HepG2 (cell line): ENCODE measurements around the gene HNRNPA2B1.

ENCODE experiments used
- CTCF ChIP-seq: sonication (generic); formaldehyde crosslinking; IDR thresholded peaks from 2 replicates; pipeline ENCODE4 v1.5.0; 2020; ENCODE audit warnings: mild to moderate bottlenecking, missing genetic modification reagents, moderate library complexity
- ERF ChIP-seq: IDR thresholded peaks from 2 replicates; pipeline ENCODE4 v1.6.1; 2018; ENCODE audit warnings: missing biosample characterization, missing genetic modification reagents
- KIAA2018 ChIP-seq: sonication (generic); formaldehyde crosslinking; IDR thresholded peaks from 2 replicates; pipeline ENCODE4 v1.5.0; 2020; ENCODE audit warnings: mild to moderate bottlenecking, missing genetic modification reagents, borderline replicate concordance
- MEIS1 ChIP-seq: sonication (generic); formaldehyde crosslinking; IDR thresholded peaks from 2 replicates; pipeline ENCODE4 v1.9.0; 2021; ENCODE audit warnings: mild to moderate bottlenecking, missing genetic modification reagents, moderate library complexity, borderline replicate concordance
- MTERF4 ChIP-seq: sonication (generic); formaldehyde crosslinking; IDR thresholded peaks from 2 replicates; pipeline ENCODE4 v1.8.0; 2023; ENCODE audit warnings: mild to moderate bottlenecking, missing genetic modification reagents
- RAD21 ChIP-seq: fragments of 450-650 bp; formaldehyde crosslinking; IDR thresholded peaks from 2 replicates; pipeline ENCODE4 v1.5.0; 2020; ENCODE audit warnings: mild to moderate bottlenecking
- ZNF256 ChIP-seq: sonication (generic); formaldehyde crosslinking; conservative IDR thresholded peaks from 2 replicates; pipeline ENCODE4 v1.4.0; 2020; ENCODE audit warnings: missing genetic modification reagents
- ZNF280D ChIP-seq: sonication (generic); formaldehyde crosslinking; IDR thresholded peaks from 2 replicates; pipeline ENCODE4 v1.5.1; 2020; ENCODE audit warnings: mild to moderate bottlenecking, missing genetic modification reagents
- ZNF784 ChIP-seq: sonication (generic); formaldehyde crosslinking; IDR thresholded peaks from 2 replicates; pipeline ENCODE4 v1.5.1; 2020; ENCODE audit warnings: missing genetic modification reagents, mild to moderate bottlenecking, borderline replicate concordance

- no peak for TF ChIP-seq MEIS1 (CRISPR knock-in tag)
- TF ChIP-seq MTERF4, result no peak
- TF ChIP-seq ZNF280D, result no peak
- no peak for TF ChIP-seq ERF (CRISPR knock-in tag)
- no peak for TF ChIP-seq CTCF (CRISPR knock-in tag)
- TF ChIP-seq KIAA2018, result no peak
- TF ChIP-seq ZNF784 (CRISPR knock-in tag), result no peak
- no peak for TF ChIP-seq RAD21
- TF ChIP-seq ZNF256, result no peak
Observed at GRCh38 chr7:26141077-26141476, 59.5 kb downstream of the HNRNPA2B1 start.
